NCI-H1105 treated with DMSO at 0.1 percent for 48 hours (cell line): Measurements from ENCODE around the gene AIPL1.
"Not testable (repeated sequence)": the region's sequence is repeated elsewhere in the genome, so short reads cannot be mapped to it uniquely, and the experiment has no call there.

ENCODE experiments used
- DNase-seq: peaks from one replicate; lab custom pipeline; 2025; lab: John Stamatoyannopoulos, UW

Gene AIPL1, protein sequence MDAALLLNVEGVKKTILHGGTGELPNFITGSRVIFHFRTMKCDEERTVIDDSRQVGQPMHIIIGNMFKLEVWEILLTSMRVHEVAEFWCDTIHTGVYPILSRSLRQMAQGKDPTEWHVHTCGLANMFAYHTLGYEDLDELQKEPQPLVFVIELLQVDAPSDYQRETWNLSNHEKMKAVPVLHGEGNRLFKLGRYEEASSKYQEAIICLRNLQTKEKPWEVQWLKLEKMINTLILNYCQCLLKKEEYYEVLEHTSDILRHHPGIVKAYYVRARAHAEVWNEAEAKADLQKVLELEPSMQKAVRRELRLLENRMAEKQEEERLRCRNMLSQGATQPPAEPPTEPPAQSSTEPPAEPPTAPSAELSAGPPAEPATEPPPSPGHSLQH

DNA sequence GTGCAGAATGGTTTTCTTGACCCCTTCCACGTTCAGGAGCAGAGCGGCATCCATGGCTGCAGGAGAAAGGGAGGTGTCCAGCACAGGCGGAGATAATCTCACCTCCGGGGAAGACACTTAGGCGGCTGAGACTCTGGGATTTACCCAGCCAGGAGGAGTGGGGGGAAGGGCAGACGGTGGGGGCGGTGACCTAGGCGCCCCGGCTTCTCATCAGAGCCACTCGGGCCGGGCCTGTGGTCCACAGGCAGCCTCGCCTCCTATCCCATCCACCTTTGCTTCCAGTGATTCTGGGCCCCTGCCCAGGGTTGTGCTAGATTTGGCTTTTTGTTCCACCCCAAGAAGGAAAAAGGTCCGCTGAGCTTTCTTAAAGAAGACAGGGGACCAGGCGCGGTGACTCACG is at the start of gene AIPL1:
TSS of gene AIPL1 (minus strand) at position 71 of the 400 bp plus-strand sequence. CDS start at position 54, 17 bp downstream.
- DNase-seq: no peak

DNA sequence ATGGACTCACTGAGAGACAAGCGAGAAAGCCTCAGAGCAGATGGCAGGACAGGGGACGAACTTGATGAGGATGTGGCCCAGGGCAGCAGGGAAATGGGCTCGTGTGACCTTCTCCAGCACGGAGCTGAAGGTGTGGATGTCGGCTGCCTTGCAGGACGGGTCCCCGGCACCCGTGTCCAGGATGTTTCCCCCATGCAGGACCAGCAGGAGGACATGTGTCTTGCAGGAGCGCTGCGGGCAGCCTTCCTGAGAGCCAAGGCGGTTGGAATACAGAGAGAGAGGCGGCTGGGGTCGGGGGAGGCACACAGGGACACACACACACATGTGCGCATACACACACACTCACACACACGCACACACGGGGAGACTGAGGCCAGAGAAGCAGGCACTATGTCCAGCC is 48.6 kb upstream of the AIPL1 start:
- DNase-seq: no peak

DNA sequence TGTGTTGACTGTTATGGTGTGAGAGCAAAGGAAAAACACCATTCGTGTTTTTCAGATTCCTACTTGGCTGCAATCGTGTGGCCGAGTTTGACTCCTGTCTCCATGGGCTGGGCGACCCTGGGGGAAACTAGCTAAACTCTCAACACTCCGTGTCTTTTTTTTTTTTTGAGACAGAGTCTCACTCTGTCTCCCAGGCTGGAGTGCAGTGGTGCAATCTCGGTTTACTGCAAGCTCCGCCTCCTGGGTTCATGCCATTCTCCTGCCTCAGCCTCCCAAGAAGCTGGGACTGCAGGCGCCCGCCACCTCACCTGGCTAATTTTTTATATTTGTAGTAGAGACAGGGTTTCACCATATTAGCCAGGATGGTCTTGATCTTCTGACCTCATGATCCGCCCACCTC is 47.9 kb upstream of the AIPL1 start:
- DNase-seq: not testable (repeated sequence)

DNA sequence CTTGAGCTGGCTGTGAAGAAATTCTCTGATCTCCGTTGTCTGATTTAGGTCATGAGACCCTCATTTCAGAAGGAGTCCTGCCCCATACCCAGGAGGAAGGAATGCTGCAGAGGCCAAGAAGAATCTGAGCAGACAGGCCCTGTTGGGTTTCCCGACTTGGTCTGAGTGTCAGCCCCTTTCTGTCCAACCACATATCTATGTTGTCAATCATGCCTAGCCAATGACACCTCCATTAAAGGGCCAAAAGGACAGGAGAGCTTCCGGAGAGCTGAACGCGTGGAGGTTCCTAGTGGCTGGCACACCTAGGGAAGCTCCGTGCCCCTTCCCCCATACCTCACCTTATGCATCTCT is 47.2 kb upstream of the AIPL1 start:
- no peak for DNase-seq

DNA sequence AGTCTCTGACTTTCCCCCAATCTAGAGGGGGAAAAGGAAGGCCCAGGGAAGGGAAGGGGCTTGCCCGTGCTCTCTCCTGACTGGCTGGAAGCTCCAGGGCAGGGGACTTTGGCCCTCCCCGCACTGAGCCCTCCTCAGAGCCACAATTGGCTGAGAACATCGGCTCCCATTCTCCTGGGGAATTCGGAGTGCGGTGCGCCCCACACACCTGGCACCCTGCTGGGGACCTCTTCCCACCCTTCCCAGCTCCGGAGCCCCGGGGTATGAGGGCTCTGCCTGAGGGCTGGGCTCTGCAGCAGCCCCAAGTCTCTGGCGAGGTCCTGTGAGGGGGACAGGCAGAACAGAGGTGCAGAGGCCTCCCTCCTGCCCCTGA is 45.4 kb upstream of the AIPL1 start:
- DNase-seq: no peak

DNA sequence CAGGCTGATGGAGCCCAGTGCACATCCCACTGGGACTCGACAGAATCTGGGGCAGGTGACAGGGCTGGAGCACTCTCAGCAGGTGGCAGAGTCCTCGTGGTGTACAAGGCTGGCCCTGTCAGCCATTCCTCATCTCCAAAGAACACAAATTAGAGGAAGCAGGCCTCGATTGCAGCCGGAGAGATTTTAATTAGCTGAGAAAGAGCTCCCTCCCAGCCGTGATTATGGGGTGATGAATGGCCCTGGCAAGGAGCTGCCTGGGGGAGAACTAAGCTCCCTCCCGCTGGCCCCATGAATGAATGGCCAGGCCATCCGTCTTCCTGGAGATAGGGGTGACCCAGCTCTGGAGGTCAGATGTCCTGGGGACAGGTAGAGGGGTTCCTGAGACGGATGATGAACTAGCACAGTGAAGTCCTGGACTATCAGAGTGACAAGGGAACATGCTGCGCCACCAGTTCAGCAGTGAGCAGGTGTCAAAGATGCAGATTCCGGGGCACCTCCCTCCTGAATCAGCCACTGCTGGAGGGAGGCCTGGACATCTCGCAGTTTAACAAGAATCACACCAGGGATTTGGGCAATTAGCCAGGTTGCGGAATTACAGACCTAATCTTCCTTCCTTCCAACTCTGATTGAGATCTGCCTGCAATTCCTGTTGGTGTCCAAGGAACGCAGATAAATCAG is 44.8 kb upstream of the AIPL1 start:
- DNase-seq: no peak

DNA sequence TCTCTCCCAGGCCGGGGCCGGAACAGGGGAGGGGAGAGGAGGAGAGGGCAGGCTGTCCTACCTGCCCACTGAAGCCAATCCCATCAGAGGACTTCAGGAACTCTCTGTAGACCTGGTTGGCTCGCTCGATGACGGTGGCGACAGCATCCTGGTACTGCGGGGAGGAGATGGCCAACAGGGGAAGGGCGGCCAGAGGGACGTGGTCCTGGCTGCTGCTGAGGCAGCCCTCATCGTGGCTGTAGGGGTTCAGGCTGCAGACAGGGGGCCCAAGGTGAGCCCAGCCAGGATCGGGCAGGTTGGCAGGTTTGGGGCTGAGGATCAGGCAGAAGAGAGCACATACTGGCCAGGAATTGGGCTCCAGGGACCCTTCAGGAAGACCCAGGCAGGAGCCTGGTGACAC is 43.6 kb upstream of the AIPL1 start:
- no peak for DNase-seq

DNA sequence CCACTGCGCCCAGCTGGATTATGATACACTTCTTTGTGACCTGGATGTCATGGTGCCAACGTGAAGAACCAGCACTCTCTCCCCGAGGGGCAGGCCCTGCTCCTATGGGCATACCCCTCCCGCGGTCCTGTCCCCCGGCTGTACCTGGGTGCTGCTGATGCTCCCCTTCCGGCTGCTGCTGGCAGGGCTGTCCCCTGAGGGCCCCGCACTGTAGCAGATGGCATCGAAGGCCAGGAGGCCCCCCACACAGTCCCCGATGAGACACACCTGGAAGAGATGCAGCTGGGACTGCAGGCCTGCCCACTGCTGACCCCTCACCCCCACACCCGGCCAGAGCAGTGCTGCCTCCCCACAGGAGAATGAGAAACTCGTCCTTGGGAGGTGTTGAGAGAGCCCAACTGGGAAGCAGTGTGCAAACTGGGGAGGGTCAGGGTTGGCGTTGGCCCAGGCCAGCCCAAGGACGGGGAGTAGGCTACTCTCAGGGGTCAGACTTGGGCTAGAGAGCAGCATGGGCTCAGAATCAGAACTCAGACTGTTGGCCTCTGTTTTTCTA is 43.0 kb upstream of the AIPL1 start:
- no peak for DNase-seq

DNA sequence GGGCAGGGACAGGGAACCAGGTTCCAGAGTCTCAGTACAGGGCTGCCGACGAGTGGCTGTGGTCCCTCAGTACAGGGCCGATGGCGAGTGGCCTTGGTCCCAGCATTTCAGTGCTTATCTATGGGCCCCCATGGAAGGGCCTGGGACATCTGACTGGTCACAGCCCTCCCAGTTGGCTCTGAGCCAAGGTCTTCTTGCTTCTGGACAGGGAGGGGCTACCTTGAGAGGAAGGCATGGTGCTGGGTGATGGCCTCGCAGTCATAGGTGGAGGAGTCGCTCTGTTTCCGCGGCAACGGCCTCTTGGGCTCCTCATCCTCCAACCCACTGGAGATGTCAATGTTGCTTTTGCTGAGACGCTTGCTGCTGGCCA is 41.9 kb upstream of the AIPL1 start:
- no peak for DNase-seq

DNA sequence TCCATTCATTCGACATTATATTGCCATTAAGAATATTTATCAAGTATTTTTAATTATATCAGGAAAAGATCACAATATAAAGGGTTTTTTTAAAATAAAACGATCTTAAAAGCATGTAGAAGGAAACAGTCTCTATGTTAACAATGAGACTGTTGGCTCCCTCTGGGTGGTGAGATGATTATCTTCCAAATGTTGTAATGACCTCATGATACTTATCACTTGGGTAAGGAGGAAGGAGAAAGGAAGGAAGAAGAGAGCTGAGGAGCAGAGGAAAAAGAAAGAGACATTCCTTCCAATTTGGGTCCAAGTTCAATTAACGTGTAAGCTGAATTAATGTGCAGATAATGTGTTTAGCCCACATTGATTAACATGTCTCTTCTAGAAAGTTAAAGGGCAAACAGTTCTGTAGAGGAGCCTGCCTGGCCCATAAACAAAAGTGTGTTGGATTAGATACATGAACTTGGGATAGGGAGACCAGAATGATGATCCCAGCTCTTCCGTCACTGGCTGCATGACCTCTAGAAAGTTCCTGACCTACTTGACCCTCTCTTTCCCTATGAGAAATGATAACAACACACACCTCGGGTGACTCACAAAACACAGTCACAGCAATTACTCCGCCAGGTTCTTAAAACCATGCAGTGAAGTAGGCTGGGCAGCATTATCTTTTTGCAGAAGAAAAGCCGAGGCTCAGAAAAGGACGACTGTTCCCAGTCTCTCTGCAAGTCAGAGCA is 41.3 kb upstream of the AIPL1 start:
- no peak for DNase-seq

DNA sequence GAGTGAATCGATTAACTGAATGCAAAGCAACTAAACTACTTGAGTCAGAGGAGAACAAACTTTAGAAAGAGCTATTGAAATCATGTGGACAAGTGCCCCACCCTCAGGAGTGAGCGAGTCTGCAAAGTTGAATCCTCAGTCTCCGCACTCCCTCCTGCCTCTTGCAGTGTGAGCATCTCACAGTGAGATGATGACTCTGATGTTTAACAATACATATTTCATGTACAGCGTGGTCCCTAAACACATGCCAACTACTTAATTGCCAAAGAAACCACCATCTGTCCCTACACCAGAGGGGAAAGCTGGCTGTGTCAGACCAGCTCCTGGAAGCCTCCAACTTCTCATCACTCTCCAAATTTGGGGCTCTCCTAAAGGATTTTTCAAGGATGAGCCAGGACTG is 40.5 kb upstream of the AIPL1 start:
- no peak for DNase-seq

DNA sequence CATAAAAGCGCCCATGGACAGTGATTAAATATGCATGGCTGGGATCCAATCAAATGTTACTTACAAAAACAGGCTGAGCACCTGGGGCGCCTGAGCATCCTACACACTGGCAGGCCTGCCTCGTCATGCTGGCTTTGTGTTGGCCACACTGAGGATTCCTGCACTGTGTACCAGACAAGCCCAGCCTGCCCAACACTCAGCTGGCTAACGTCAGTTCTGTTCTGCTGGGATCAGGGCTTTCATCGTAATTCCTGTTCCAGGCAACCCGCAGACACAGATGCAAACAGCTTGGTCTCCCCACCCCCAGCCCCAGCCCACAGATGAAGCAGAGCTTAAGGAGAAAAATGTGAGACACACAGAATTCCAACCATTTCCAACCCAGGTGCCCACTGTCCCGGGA is 40.0 kb upstream of the AIPL1 start:
- no peak for DNase-seq

DNA sequence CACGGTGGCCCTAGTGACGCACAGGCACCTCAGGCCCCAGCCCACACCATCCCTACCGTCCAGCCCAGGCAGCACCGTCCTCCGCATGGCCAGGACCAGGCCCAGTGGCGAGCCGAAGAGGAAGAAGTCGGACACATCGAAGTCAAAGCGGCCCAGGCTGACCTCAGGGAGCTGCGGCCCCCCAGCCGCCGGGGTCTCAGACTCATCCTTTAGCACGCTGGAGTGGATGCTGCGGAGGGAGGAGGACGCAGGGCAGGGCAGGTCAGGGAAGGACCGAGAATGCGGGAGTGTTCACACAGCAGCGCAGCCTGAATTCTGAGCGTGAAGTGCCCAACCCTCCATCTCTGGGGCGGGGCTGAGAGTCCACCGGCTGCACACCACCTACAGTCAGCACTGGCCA is 39.5 kb upstream of the AIPL1 start:
- no peak for DNase-seq

DNA sequence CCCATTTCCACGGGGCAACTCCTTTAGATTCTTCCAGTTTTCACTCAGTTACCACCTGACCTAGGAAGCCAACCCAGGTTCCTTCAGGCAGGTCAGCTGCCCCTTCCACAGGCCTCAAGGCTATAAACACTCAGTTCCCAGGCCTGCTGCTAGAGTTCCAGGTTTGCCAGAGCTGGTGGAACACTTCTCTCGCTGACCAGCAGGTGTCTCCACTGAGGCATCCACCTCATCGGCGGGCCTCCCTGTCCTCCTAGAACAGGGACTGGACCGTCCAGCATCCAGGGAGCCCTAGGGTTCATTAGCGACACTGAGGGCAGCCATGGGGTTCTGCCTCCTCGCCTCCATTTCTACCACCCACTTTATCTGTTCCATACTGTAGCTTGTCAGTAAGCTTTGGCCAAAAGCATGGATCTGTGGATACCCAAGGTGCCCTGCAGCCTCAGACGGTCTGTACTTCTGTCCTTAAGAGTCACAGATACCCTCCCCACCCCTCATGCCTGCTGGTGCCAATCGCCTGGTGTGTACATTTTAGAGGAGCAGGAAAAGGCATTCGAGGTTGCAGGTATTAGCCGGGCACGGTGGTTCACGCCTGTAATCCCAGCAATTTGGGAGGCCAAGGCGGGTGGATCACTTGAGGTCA is 38.3 kb upstream of the AIPL1 start:
- peak; percentile 58 for DNase-seq

DNA sequence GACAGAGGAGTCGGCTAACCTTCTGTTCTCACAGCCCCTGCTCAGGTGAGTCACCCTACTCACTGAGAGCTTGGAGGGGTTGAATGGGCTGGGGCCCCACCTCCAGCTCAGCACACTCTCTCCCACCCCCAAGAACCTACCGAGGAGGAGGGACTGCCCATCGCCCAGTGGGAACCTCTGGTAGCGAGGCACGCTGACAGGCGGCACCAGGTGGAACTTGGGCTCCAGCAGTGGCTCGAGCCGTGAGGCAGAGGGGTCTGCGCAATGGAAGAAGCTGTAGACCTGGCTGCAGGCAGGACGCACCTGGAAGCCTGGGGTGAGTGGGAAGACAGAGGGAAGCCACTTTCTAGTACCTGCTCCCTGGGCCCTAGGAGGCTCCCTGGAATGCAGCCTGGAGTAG is 37.6 kb upstream of the AIPL1 start:
- no peak for DNase-seq

DNA sequence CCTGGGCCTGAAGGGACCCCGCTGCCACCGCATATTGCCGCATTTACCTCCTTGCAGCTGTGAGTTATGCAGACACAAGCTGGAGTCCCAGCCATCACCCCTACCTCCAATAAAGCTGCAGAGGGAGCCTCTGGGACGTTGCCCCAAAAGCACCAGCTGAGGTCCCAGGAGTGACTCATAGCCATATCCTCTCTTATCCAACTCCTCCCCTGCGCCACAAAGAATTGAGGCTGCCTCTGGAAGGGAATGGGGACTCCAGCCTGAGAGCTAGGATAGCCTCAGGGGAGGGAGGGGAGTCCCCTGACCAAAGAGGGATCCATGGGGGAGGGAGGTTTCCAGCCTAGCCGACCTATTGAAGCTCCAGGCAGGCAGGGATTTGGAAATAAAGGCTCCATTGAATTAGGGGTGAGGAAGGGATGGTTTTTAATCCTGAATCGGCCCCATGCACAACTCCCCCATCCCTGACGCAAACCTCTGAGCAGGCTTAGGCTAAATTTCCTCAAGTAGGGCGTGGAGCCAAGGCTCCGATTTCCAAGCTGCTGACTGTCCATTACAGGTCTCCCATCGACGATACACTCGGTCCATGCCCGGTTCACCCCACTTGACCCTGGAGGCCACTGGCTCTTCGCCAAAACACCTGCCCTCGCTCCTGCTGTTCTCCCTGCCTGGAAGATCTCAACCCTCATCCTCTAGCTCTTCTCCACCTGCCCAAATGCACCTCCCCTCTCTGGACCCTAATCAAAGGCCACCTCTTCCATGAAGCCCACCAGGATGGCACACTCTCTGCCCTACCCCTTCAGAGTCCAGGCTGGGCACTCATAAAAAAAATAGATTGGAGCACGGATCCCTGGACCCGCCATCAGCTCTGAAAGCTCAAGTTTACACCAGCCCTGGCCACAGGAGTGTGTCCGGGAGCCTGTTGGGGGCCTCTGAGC is 36.9 kb upstream of the AIPL1 start:
- no peak for DNase-seq

DNA sequence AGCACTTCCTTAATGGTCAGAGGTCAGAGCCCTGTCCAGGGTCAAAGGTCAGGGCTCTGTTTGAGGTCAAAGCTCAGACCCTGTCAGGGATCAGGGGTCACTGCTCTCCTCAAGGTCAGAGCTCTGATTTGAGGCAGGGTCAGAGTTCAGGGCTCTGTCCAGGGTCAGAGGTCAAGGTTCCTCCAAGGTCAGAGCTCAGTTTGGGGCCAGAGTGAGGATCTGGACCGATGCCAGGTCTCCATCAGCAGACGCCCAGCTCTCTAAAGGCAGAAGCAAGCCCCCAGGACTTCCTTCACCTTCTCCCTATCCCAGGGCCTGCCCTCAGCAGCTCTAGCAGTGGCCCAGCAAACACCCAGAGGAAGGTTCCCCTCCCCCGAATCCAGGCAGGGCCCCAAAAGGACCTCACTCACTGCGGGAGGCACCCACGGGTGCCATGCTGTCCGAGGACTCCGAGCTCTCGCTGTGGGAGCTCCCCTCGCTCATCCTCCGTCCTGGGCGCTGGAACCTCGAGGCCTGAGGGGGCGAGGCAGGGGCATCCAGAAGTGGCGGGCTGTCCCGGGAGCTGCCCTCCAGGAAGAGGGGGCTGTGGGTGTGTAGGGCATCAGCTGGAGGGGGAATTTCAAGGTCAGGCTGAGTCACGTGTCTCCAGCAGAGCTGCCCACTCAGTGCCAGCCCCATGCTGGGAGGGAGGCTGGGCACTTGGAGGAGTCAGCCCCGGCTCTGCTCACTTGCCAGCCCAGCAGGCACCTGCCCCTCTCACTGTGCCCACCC is 36.0 kb upstream of the AIPL1 start:
- no peak for DNase-seq

DNA sequence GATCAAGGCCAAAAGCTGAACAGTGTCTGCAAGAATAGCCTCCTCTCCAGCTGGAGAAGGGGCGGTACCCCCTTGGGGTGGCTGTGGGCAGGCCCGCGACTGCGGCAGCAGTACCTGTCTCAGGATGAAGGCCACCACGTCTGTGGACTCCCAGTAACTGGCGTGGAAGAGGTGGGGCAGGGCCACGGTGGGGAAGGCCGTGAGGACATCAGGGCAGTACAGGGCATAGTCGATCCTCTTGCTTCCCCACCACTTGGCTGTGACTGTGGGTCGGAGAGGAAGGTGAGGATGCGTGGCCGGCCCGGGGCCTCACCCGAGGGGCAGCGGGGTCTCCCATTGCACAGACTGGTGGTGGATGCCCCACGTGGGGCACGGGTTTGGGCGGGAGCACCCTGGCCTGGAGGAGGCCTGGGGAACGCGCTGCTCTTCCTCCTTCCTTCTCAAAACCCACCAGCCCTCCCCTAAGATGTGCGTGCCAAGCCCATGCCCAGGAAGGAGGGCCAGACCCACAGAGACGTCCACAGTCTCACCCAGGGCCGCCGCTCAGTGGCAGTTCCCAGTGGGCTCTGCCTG is 35.3 kb upstream of the AIPL1 start:
- no peak for DNase-seq

DNA sequence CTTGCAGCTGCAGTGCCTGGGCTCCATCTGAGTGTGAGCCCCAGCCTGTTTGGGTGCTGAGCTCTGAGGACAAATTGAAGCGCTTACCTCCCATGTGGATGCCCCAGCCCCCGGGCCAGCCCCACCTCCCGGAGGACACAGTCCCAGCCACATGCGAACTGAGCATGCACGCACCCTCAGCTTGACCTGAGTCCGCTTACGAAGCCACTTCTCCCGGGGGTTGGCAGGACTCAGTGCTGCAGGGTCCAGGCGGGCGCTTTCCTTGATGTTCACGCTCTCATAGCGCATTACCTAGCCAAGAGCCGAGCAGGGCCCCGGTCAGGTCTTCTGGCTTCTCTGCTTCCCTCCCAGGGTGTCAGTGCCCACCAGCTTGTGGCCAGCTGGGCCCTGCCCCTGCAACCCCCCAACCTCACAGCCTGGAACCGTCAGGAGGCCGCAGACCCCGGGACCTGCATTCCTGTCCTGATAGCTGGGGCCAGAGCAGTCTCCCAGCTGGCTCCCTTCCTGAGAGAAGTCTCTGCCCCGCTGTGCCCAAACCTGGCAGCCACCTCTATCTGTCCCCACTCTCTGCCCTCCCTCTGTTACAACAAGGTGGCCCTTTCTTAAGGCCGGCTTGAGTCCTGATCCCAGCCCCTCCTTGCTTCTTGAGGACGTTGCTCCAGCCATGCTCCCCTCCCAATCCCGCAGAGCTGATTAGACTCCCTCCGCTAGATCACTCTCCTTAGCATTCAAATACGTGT is 33.3 kb upstream of the AIPL1 start:
- DNase-seq: no peak
